GM08714 (cell line): Measurements from ENCODE around the gene PLEKHM1.
"Not testable (repeated sequence)": the region's sequence is repeated elsewhere in the genome, so short reads cannot be mapped to it uniquely, and the experiment has no call there.

ENCODE experiments used
- H3K4me3 ChIP-seq: fragments of 200-500 bp; sonication (Bioruptor generic); 2 replicates; pipeline ENCODE4 v1.5.1; 2014; ENCODE audit warnings: mild to moderate bottlenecking, low read length, inconsistent platforms
- ZNF274 ChIP-seq: IDR thresholded peaks from 2 replicates; pipeline ENCODE4 v1.6.1; 2012; ENCODE audit warnings: mild to moderate bottlenecking, low read depth, low read length

Gene PLEKHM1

DNA sequence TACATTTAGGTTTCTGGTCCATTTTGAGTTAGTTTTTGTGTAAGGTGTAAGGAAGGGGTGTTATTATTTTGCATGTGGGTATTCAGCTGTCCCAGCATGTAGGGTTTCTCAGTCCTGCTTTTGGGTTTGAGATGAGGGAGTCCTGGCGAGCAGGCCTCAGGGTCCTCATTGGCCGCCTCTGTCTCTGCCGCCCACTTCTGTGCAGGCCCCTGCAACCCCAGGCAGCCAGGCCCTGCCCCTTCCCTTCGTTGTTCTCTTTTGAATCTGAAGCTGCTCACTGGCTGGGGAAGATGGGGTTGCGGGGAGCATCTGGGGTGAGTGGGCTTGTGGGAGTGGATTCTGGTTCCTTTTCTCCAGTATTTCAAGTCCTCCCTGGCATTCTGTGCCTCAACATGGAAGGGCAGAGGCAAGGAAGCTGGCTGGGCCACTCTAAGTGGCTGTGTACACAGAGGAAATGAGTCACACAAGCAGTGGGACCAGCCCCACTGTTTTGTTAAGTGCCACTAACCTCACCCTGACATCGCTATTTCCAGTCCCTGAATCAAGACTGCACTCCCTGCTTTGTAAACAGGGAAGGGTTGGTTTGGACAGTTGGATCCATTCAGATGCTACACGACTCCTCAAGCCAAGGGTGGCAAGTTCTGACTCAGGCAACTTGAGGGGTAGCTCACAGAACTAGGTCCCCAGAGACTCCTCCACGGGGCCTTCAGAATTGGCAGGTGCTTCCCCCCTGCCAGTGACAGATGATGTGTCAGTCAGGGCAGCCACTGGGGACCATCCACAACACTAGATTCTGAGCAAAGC lies 28.8 kb downstream of the PLEKHM1 start:
- not testable (repeated sequence) for H3K4me3 ChIP-seq

DNA sequence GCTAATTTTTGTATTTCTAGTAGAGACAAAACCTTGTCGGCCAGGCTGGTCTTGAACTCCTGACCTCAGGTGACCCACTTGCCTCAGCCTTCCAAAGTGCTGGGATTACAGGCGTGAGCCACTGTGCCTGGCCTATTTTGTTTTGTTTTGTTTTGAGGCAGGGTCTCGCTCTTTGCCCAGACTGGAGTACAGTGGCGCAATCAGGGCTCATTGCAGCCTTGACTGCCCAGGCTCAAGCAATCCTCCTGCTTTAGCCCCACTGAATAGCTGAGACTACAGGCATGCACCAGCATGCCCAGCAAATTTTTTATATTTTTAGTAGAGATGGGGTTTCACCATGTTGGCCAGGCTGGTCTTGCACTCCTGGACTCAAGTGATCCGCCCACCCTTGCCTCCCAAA lies 30.1 kb downstream of the PLEKHM1 start:
- H3K4me3 ChIP-seq = not testable (repeated sequence)

GRCh38 chr17:45454341-45454740 lies 36.2 kb downstream of the PLEKHM1 start:
- H3K4me3 ChIP-seq = not testable (repeated sequence)

GRCh38 chr17:45453731-45454130 lies 36.8 kb downstream of the PLEKHM1 start:
- H3K4me3 ChIP-seq = not testable (repeated sequence)

GRCh38 chr17:45453225-45453534 lies 37.3 kb downstream of the PLEKHM1 start:
- H3K4me3 ChIP-seq = peak overlapping the region; percentile 49; the same call in 1 of the 2 replicates

DNA sequence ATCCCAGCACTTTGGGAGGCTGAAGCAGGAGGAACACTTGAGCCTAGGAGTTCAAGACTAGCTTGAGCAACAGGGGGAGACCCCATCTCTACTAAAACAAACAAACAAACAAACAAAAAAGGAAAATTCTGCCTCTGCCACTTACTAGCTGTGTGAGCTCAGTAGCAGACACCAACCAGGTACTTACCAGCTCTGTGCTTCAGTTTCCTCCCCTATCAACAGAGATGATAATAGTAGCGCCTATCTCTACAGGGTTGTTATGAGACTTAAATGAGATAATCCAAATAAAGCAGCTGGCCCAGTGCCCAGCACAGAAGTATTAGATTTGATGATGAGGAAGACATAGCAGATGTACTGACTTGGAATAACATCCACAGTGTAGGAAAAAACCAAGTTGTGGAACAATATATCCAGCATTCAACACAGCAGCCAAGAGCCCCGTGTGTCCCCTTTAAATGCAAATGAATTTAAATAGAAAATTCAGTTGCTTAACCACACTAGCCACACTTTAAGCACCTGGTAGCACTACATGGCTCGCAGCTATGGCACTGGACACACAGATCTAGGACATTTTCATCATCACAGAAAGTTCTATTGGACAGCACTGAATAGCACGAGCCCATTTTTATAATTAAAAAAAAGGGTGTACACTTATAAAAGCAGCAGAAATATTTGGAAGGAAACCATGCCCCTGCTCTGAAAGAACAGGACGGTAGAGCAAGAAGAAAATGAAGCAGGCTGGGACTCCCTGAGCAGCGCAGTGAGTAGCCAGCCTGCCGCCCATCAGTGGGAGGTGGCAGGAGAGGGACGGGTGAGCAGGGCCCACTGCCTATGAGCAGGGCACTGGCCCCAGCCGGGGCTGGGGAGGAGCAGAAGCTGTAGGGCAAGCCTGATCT lies 37.9 kb downstream of the PLEKHM1 start:
- H3K4me3 ChIP-seq = peak overlapping the region; percentile 49; the same call in 1 of the 2 replicates

GRCh38 chr17:45451660-45452059 lies 38.9 kb downstream of the PLEKHM1 start:
- H3K4me3 ChIP-seq = not testable (repeated sequence)

- no peak overlapping the region for H3K4me3 ChIP-seq
- no peak for TF ChIP-seq ZNF274
These were observed 39.4 kb downstream of the PLEKHM1 start for GRCh38 chr17:45451131-45451530.

DNA sequence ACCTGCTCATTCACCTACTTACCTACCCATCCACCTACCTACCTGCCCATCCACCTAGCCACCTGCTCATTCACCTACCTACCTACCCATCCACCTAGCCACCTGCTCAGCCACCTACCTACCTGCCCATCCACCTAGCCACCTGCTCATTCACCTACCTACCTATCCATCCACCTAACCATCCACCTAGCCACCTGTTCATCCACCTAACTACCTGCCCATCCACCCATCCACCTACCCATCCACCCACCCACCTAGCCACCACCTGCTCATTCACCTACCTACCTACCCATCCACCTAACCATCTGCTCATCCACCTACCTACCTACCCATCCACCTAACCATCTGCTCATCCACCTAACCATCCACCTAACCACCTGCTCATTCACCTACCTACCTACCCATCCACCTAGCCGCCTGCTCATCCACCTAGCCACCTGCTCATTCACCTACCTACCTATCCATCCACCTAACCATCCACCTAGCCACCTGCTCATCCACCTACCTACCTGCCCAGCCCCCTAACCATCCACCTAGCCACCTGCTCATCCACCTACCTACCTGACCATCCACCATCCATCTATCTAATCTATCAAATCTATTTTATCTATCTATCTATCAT lies 40.7 kb downstream of the PLEKHM1 start:
- not testable (repeated sequence) for H3K4me3 ChIP-seq

GRCh38 chr17:45449260-45449659 lies 41.3 kb downstream of the PLEKHM1 start:
- not testable (repeated sequence) for H3K4me3 ChIP-seq

GRCh38 chr17:45448483-45448882 lies 42.0 kb downstream of the PLEKHM1 start:
- not testable (repeated sequence) for H3K4me3 ChIP-seq

GRCh38 chr17:45448066-45448465 lies 42.5 kb downstream of the PLEKHM1 start:
- not testable (repeated sequence) for H3K4me3 ChIP-seq

DNA sequence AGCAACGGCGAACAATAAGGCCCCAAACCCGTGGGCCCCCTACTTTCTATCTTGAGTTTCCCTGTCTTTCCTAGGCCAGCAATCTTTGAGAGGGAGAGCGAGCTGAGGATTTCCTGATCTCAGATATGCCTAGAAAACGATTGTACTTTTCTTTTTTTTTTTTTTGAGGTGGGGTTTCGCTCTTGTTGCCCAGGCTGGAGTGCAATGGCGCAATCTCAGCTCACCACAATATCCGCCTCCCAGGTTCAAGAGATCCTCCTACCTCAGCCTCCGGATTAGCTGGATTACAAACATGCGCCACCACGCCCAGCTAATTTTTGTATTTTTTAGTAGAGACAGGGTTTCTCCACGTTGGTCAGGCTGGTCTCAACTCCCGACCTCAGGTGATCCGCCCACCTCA lies 42.9 kb downstream of the PLEKHM1 start:
- not testable (repeated sequence) for H3K4me3 ChIP-seq

GRCh38 chr17:45446872-45447625 lies 43.5 kb downstream of the PLEKHM1 start:
- not testable (repeated sequence) for H3K4me3 ChIP-seq

- H3K4me3 ChIP-seq = not testable (repeated sequence)
These were observed 44.4 kb downstream of the PLEKHM1 start for GRCh38 chr17:45445901-45446743.

DNA sequence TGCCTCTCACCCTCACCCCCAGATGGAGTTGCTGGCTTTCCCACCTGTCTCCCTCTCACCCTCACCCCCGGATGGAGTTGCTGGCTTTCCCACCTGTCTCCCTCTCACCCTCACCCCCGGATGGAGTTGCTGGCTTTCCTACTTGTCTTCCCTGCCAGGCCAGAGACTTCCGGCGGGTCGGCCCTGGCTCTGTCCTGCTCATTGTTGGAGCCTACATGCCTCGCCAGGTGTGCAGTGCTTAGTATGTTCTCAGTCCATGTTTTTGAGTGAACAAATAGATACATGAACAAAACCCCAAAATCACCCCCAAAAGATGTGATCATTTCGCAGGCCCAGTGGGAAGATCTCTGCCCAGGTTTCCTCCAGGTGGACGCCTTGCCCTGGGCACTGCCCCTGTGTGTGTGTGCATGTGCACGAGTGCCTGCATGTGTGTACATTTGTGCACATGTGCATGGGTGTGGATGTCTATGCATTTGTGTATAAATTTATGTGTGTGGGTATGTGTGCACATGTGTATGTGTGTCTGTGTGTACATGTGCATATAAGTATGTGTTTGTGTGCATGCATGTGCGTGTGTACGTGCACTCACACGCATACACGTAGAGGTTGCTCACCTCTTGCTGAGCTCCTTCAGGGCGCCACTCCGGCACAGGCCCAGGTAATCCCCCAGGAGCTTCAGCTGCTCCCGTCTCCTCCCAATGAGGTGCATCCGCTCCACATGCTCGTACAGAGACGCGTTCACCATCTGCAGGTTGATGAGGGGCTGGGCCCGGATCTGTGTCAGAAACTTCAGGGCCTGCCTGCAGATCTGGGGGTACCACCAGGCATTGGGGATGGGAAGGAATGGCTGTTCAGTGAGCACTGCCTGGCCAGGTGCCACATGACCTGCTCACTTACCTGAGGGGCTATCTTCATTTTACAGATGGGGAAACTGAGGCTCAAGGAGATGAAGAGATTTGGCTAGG lies 45.4 kb downstream of the PLEKHM1 start:
- not testable (repeated sequence) for H3K4me3 ChIP-seq

DNA sequence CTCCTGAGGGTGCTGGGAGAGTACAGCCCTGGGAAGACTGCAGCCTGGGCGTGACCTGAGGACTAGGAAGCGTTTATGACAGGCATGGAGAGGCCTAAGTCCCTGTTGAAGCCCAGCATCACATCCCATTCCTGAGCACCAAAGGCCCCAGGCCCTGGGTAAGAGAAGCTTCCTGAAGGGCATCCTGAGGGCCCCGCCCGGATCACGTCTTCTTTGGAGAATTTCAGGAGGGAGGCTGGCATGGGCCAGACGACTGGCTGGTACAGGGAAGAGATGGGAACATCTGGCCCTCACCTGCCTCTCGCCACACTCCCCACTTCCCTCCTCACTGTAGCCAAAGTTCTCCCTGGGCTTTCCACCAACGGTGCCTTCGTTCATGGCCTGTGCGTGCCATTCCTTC lies 46.2 kb downstream of the PLEKHM1 start:
- not testable (repeated sequence) for H3K4me3 ChIP-seq

DNA sequence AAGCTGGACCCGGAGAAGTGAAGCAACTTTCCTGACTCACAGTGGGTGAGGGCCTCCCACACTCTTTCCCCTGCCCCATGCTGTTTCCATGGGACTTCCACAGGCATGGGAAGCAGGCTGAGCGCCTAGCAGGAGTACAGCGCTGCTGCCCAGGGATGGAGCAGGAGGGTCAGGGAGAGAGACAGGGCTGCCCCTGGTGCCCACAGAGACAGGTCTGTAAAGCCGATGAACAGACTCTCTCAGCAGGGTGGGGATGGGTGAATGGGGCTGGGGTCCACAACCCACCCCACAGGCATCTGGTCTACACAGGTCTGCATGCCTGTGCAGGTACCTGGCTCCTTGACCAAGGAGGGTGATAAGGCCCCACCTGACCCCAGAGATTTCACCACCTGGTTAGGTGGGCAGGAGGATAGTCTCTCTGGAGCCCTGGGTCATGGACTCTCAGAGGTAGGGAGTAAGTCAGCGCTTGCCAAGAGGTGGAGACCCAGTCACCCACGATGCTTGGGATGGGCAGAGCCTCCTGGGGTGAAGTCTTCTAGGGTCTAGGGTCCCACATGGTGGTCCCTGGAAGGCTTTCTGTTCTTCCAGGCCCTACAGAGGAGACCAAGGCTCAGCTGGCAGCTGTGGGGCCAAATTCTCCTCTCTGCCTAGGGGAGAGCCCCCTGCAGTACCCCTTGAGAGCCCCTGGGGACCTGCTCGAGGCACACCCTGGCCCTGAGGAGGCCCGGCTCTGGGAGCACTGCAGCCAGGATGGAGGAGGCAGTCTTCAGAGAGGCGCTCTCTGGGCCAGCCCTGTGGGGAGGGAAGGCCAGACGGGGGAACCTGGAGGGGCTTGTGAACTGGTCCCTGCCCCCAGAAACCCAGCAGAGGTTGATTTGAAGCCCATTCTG lies 46.9 kb downstream of the PLEKHM1 start:
- not testable (repeated sequence) for H3K4me3 ChIP-seq
